ENCODE data around the gene CCDC138.

CCDC138 gene

GRCh38 chr2:108905176-108905575 is 118.6 kb downstream of the CCDC138 start:
- TF ChIP-seq CTCF (conservative IDR thresholded peaks at IDR 0.05; ENCODE audit: low read depth, low read length) = no peak
- DNase-seq (ENCODE audit: low read depth) = no peak

GRCh38 chr2:108905906-108906305 is 119.3 kb downstream of the CCDC138 start:
- H3K4me3 ChIP-seq (ENCODE audit: low read length) = no peak overlapping the region
- TF ChIP-seq CTCF (conservative IDR thresholded peaks at IDR 0.05; ENCODE audit: low read depth, low read length) = no peak
- DNase-seq (ENCODE audit: low read depth) = no peak

More at GRCh38 chr2:108905176-108905575, 118.6 kb downstream of the CCDC138 start:
- H3K4me3 ChIP-seq (ENCODE audit: low read length) = no peak overlapping the region

- no peak for TF ChIP-seq CTCF (conservative IDR thresholded peaks at IDR 0.05; ENCODE audit: low read depth, low read length)
- H3K4me3 ChIP-seq (ENCODE audit: low read length) = no peak overlapping the region
- no peak for DNase-seq (ENCODE audit: low read depth)
Observed at GRCh38 chr2:108906403-108907077, 120.0 kb downstream of the CCDC138 start.

- no peak for TF ChIP-seq CTCF (conservative IDR thresholded peaks at IDR 0.05; ENCODE audit: low read depth, low read length)
Observed at GRCh38 chr2:108907822-108908712, 121.5 kb downstream of the CCDC138 start.

GRCh38 chr2:108908713-108909070 is 122.1 kb downstream of the CCDC138 start:
- DNase-seq (ENCODE audit: low read depth) = no peak
- TF ChIP-seq CTCF (conservative IDR thresholded peaks at IDR 0.05; ENCODE audit: low read depth, low read length) = no peak
- H3K4me3 ChIP-seq (ENCODE audit: low read length) = no peak overlapping the region

More at GRCh38 chr2:108907822-108908712, 121.5 kb downstream of the CCDC138 start:
- no peak for DNase-seq (ENCODE audit: low read depth)
- H3K4me3 ChIP-seq (ENCODE audit: low read length) = no peak overlapping the region

GRCh38 chr2:108909275-108909823 is 122.8 kb downstream of the CCDC138 start:
- TF ChIP-seq CTCF (conservative IDR thresholded peaks at IDR 0.05; ENCODE audit: low read depth, low read length) = no peak
- no peak for DNase-seq (ENCODE audit: low read depth)
- H3K4me3 ChIP-seq (ENCODE audit: low read length) = no peak overlapping the region

Measured in retinal pigment epithelial cell (primary cell).